AG04450 (cell line): ENCODE results near the gene INO80E. TPM values are rescaled to one million over a fixed set of nuclear protein-coding genes. Genes with fewer than 3 reads are reported as not detected.
"Not testable (repeated sequence)": the region's sequence is repeated elsewhere in the genome, so short reads cannot be mapped to it uniquely, and the experiment has no call there.

ENCODE experiments used
- CTCF ChIA-PET: fragments of 300-600, 350-600 bp; formaldehyde crosslinking; extraction: SDS; loops from one replicate; lab custom pipeline; 2022; ENCODE audit warnings: antibody characterized with exemption, inconsistent platforms; lab: Charles Lee
- POLR2A ChIA-PET: fragments of 350-600 bp; formaldehyde crosslinking; extraction: SDS; loops from one replicate; lab custom pipeline; 2021; ENCODE audit warnings: antibody characterized with exemption, inconsistent platforms; lab: Yijun Ruan, JAX
- DNase-seq: peaks from one replicate; pipeline ENCODE4 v3.0.0-alpha.2; 2011; ENCODE audit warnings: low read depth, low spot score
- H3K27ac ChIP-seq: one replicate; pipeline ENCODE4 v1.5.1; 2012; ENCODE audit warnings: low read depth, low read length, control low read depth
- H3K27me3 ChIP-seq: one replicate; pipeline ENCODE4 v1.6.0; 2012; ENCODE audit warnings: low read length; ENCODE audit not compliant: control insufficient read depth, insufficient read depth
- H3K4me3 ChIP-seq: 2 replicates; pipeline ENCODE4 v1.5.1; 2011; ENCODE audit warnings: mild to moderate bottlenecking, low read depth, low read length, control low read depth
- H3K9me3 ChIP-seq: 2 replicates; pipeline ENCODE4 v1.5.1; 2012; ENCODE audit warnings: low read length; ENCODE audit not compliant: control insufficient read depth, insufficient read depth
- polyA plus RNA-seq: library from polyadenylated mRNA; depleted of rRNA; stranded (reverse); fragments of >200 nt; gene quantifications from 2 replicates; pipeline ENCODE4 v1.2.3, GENCODE V29; 2011
- TF ChIP-seq, protein P1 (sequence below): IDR thresholded peaks from 2 replicates; pipeline ENCODE4 v1.5.1; 2011; ENCODE audit warnings: low read depth, low read length, control low read depth, inconsistent platforms

INO80E gene
- polyA plus RNA-seq, 1 experiment, result 27.3 TPM

DNA sequence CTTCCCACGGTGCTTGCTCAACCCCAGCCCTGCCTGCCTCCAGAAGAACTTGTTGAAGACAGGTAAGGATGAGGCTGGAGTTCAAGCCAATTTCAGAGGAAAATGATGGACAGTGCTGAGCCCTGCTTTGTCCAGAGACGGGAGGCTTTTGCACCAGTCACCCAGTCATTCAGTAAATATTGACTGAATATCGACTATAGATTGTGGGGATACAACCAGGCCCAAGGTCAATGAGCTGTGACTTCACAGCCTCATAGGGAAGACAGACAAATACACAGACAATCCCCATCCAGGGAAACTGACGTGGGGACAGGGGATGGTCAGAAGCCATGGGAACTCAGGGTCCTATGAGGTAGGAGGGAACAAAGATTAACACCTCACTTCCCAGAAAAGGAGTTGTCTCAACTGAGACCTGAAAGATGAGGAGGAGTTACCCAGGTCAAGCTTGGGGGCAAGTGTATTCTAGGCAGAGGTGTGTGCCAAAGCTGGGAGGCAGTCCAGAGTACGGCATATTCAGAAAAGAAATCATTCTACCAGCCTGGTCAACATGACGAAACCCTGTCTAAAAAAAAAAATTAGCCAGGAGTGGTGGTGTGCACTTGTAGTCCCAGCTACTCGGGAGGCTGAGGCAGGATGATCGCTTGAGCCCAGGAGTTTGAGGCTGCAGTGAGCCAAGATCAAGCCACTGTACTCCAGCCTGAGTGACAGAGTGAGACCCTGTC lies 20.7 kb downstream of the INO80E start:
- CTCF ChIA-PET, result no interaction called here
- TF ChIP-seq, protein P1, sequence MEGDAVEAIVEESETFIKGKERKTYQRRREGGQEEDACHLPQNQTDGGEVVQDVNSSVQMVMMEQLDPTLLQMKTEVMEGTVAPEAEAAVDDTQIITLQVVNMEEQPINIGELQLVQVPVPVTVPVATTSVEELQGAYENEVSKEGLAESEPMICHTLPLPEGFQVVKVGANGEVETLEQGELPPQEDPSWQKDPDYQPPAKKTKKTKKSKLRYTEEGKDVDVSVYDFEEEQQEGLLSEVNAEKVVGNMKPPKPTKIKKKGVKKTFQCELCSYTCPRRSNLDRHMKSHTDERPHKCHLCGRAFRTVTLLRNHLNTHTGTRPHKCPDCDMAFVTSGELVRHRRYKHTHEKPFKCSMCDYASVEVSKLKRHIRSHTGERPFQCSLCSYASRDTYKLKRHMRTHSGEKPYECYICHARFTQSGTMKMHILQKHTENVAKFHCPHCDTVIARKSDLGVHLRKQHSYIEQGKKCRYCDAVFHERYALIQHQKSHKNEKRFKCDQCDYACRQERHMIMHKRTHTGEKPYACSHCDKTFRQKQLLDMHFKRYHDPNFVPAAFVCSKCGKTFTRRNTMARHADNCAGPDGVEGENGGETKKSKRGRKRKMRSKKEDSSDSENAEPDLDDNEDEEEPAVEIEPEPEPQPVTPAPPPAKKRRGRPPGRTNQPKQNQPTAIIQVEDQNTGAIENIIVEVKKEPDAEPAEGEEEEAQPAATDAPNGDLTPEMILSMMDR, result no peak
- Histone ChIP-seq H3K9me3 (no peaks in the 10 kb centered on the region; the same call in 1 of the 2 replicates), H3K4me3 (no peak overlapping the region), H3K27me3 (peaks cover 8% of the 10 kb centered on the region), H3K27ac (no peak overlapping the region)
- DNase-seq, result no peak
- POLR2A ChIA-PET, result interaction anchor here (0.7 kb wide), 1 partner anchor 62 kb away, joined by 3 read pairs; no protein-coding TSS in a partner anchor

DNA sequence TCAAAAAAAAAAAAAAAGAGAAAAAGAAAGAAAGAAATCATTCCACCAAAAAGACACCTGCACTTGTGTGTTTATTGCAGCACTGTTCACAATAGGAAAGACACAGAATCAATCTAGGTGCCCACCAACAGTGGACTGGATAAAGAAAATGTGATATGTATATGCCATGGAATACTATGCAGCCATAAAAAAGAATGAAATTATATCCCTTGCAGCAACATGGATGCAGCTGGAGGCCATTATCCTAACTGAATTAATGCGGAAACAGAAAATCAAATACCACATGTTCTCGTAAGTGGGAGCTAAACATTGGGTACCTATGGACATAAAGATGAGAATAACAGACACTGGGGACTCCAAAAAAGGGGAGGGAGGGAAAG lies 21.2 kb downstream of the INO80E start:
- TF ChIP-seq, protein P1, result no peak
- ChIA-PET CTCF (interaction anchor here (0.6 kb wide), 1 partner anchor 169 kb away, joined by 3 read pairs; no protein-coding TSS in a partner anchor), POLR2A (interaction anchor here (0.7 kb wide), 1 partner anchor 61 kb away, joined by 3 read pairs; no protein-coding TSS in a partner anchor)
- peaks cover 3% of the 10 kb centered on the region for H3K27me3 ChIP-seq
- no peak overlapping the region for H3K4me3 ChIP-seq
- H3K27ac ChIP-seq, result no peak overlapping the region
- H3K9me3 ChIP-seq, result no peaks in the 10 kb centered on the region
- no peak for DNase-seq

DNA sequence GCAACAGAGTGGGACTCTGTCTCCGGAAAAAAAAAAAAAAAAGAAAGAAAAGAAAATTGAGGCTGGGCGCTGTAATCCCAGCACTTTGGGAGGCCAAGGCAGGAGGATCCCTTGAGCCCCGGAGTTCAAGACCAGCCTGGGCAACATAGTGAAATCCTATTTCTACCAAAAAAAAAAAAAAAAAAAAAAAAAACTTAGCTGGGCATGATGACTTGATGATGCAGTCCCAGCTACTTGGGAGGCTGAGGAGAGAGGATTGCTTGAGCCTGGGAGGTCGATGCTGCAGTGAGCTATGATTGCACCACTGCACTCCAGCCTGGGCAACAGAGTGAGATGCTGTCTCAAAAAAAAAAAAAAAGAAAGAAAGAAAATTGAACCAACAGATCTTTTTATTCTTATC lies 21.9 kb downstream of the INO80E start:
- POLR2A ChIA-PET, H3K4me3 ChIP-seq, H3K27me3 ChIP-seq, DNase-seq, H3K27ac ChIP-seq, H3K9me3 ChIP-seq: not testable (repeated sequence)
- CTCF ChIA-PET, result interaction anchor here (0.6 to 2.0 kb wide), 2 partner anchors 14 to 170 kb away, joined by 3 to 9 read pairs; partner anchors contain the start of gene TLCD3B

DNA sequence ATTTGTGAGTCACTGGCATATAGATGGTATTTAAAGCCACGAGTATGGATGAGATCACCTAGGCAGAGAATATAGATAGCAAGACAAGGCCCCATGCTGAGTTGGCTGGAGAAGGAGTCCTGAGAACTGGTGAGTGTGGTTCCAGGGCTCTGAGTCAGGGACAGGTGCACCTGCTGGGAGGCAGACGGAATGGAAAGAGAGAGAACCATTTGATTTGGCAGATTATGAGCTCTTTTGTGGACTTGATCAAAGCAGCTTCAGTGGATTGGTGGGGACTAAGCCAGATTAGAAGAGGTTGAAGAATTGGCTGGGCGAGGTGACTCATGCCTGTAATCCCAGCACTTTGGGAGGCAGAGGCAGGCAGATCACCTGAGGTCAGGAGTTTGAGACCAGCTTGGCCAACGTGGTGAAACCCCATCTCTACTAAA lies 22.7 kb downstream of the INO80E start:
- POLR2A ChIA-PET, result no interaction called here
- no peak for DNase-seq

DNA sequence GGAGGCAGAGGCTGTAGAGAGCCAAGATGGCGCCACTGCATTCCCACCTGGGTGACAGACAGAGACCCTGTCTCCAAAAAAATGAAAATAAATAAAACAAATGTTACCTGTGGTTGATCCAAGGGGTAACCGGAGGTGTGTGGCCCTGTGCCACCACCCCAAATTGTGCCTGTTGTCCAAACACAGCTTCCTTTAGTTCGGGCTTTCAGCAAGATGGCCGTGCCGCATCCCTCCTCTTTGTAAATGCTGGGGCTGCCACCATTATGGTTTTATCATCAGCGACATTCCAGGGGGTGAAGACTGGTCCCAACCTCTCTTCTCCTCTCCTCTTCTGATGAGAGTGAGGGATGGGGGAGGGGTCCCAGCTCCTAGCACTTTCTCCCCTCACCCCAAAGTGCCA lies 26.8 kb downstream of the INO80E start, which contains the start of gene C16orf92:
Gene C16orf92 (plus strand): TSS at position 312 of the 400 bp plus-strand sequence. CDS start 143 bp downstream, outside the sequence.
- Histone ChIP-seq H3K4me3 (no peak within 1 kb of the TSS), H3K27ac (no peak within 1 kb of the TSS), H3K9me3 (no peaks in the 10 kb centered on the region; the same call in 1 of the 2 replicates), H3K27me3 (peaks cover 38% of the 10 kb centered on the region)
- no peak for DNase-seq
- CTCF ChIA-PET, result interaction anchor here (1.1 to 1.8 kb wide), 2 partner anchors 9 to 175 kb away, joined by 3 to 8 read pairs; no protein-coding TSS in a partner anchor
- POLR2A ChIA-PET, result no interaction called here
- TF ChIP-seq, protein P1, result no peak

More for the DNA sequence above, 22.7 kb downstream of the INO80E start:
- peaks cover 12% of the 10 kb centered on the region for H3K27me3 ChIP-seq
- H3K27ac ChIP-seq, result no peak overlapping the region
- TF ChIP-seq, protein P1, result no peak
- CTCF ChIA-PET, result interaction anchor here (0.9 to 2.0 kb wide), 2 partner anchors 13 to 170 kb away, joined by 3 to 9 read pairs; partner anchors contain the start of gene TLCD3B
- H3K4me3 ChIP-seq, result no peak overlapping the region
- no peaks in the 10 kb centered on the region for H3K9me3 ChIP-seq
